GM18907 (cell line): ENCODE data around the gene ZNF85.
"Not testable (repeated sequence)": the region's sequence is repeated elsewhere in the genome, so short reads cannot be mapped to it uniquely, and the experiment has no call there.

Experiments
- ATAC-seq: cut with Tn5 transposase; IDR thresholded peaks from one replicate; pipeline ENCODE4 v1.9.1; 2021; ENCODE audit warnings: mild to moderate bottlenecking, moderate library complexity; ENCODE audit not compliant: unreplicated experiment

The ZNF85 gene

DNA sequence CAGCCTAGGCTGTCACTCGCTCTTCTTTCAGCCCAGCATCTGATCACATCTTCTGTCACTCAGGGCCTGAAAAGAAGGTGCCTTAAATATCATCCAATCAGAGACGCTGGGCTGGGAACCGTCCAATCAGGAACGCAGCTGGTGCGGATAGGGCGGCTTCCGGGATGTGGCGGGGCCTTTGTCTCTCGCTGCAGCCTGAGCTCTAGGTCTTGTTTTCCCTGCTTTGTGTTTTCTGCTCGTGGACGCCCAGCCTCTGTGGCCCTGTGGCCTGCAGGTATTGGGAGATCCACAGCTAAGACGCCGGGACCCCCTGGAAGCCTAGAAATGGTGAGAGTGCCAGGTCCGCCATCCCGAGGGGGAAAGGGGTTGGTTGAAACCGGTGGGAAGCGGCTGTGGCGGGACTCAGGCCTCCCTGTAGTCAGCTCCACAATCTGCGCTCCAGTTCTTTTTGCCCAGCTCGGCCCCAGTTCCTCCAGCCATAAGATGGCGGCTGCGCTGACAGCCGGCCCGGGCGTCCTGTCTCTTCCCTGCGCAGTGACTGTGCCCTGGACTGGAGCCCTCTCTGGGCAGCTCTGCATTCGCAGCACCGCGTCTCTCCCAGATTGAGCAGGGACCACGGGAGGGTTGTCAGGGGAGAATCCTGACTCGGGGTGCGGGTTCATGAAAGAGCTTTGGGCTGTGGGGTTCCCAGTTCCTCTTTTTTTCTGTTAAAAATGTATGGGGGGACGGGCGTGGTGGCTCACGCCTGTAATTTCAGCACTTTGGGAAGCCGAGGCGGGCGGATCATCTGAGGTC is at the start of gene ZNF85:
Gene ZNF85, plus strand, starts transcription at position 175 of the 795 bp plus-strand sequence. Its CDS starts 150 bp downstream, at position 325.
- ATAC-seq, result peak; percentile 96

DNA sequence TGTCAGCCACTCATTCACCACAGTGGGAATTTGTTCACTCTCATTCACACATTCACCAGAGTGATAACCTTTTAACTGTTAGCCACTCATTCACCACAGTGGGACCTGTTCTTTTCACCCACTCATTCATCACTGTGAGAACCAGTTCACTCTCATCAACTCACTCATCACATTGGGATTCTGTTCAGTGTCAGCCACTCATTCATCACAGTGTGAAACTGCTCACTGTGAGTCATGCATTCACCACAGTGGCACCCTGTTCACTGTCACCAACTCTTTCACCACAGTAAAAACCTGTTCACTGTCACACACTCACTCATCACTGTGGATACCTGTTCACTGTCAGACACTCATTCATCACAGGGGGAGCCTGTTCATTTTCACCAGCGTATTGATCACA is 43.5 kb upstream of the ZNF85 start:
- ATAC-seq, result no peak

DNA sequence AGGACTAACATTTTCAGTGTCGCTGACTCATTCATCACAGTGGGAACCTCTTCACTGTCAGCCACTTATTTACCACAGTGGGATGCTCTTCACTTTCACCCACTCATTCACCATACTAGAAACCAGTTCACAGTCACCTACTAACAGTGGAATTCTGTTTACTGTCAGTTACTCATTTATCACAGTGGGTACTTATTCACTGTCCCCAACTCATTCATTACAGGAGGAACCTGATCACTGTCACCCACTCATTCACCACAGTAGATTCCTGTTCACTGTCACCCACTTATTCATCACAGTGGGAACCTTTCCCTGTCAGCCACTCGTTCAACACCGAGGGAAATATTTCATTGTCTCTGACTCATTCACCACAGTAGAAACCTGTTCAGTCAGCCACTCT is 10.1 kb upstream of the ZNF85 start:
- no peak for ATAC-seq

DNA sequence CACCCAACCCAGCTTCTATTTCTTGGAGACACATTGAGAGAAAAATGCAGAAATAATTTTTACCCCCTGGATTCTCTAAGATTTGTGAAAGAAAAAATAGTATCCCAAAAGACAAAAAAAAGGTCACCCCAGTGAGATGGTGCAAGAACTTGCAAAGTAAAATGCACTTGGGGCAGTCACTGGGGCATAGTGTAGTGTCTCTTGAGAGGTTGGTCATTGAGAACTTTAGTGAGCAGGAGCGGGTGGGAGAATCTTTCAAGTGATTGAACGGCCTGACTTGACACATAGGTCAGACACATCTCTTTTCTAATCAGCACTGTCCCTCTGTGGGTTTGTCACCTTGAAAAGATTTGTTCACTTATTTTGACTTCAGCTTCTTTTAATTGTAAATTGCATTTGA is 2.4 kb downstream of the ZNF85 start:
- ATAC-seq, result no peak

- no peak for ATAC-seq
Observed at GRCh38 chr19:20926796-20927195, 3.7 kb downstream of the ZNF85 start.

DNA sequence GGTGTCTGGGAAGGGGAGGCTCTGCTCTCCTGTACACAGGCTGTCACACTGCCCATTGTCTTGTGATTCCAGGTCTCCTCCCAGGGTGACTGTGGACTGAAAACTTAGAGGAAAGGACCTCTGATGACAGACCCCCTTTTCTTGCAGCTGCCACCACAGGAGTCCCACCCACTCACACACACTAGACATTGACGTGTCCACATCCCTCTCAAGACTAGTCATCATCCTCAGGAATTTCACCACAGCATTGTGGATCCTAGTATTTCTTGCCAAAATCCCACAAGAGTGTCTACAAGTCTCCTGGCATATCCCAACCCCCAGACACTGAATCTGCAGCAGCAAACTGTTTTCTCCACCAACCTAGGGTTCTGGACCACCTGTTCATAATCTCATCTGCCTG is 5.3 kb downstream of the ZNF85 start:
- no peak for ATAC-seq

GRCh38 chr19:20936322-20936947 is 13.4 kb downstream of the ZNF85 start:
- not testable (repeated sequence) for ATAC-seq

DNA sequence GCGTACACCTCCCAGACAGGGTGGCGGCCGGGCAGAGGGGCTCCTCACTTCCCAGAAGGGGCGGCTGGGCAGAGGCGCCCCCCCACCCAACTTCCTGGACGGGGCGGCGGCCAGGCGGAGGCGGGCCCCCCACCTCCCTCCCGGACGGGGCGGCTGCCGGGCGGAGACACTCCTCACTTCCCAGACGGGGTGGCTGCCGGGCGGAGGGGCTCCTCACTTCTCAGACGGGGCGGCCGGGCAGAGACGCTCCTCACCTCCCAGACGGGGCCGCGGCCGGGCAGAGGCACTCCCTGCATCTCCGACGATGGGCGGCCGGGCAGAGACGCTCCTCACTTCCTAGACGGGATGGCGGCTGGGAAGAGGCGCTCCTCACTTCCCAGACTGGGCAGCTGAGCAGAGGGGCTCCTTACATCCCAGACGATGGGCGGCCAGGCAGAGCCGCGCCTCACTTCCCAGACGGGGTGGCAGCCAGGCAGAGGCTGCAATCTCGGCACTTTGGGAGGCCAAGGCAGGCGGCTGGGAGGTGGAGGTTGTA is 29.6 kb downstream of the ZNF85 start:
- ATAC-seq, result not testable (repeated sequence)

DNA sequence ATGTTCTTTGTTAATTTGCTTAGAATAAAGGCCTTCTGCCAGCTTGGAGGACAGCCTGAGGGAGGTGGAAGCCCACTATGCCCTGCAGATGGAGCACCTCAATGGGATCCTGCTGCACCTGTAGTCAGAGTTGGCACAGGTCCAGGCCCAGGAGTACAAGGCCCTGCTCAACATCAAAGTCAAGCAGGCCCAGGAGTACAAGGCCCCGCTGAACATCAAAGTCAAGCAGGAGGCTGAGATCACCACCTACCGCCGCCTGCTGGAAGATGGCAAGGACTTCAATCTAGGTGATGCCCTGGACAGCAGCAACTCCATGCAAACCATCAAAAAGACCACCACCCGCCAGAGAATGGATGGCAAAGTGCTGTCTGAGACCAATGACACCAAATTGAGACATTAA is 41.7 kb downstream of the ZNF85 start:
- no peak for ATAC-seq

GRCh38 chr19:20968092-20968491 is 45.0 kb downstream of the ZNF85 start:
- ATAC-seq, result no peak

DNA sequence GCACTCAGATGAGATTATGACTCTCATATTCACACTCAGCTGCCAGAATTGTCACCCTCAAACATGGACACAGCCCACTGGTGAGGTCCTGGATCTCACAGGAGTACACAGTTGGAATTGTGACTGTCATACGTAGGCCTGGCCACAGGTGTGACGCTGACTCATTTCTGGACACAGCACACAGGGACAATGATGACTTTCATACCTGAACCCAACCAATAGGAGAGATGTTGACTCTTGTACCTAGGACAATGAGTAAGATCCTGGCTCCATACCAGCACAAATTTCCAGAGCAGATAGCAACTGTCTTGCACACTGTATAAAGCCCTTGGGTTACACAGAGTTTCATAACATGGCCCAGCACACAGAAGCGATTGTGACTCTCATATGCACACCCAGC is 46.4 kb downstream of the ZNF85 start:
- no peak for ATAC-seq

GRCh38 chr19:20969898-20970297 is 46.8 kb downstream of the ZNF85 start:
- no peak for ATAC-seq

GRCh38 chr19:20992788-20993187 is 69.7 kb downstream of the ZNF85 start:
- not testable (repeated sequence) for ATAC-seq

DNA sequence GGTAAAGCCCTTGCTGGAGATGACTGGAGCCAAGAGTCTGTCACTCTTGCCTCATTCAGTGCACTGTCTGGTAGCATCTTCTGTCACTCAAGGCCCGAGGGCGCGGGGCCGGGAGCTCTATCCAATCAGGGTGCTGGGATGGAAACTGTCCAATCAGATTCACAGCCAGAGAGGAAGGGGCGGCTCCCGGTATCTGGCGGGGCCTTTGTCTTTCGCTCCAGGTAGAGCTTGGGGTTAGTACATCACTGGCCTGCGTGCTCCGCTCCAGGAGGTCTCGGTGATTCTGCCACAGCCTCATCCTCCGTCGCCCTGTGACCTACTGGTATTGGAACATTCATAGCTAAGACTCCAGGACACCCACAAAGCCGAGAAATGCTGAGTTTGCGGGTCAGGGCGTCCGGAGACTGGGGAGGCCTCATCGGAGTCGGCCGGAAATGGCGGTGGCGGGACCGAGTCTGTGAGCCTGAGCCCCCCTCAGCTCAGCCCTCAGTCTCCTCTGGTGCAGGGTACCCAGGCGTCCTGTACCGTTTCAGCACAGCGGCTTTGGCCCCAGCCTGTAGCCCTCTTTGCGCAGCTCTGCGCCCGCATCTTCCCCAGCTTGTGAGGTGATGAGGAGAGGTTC is 76.8 kb downstream of the ZNF85 start:
- peak; percentile 100 for ATAC-seq
